ENCODE data around the gene FILIP1. TPM values are rescaled to one million over a fixed set of nuclear protein-coding genes. Genes with fewer than 3 reads are reported as not detected.

The FILIP1 gene
- total and polyA plus RNA-seq, 2 of the 4 experiments (the other 2 are of a cell fraction): under 0.01 to 0.03 TPM

DNA sequence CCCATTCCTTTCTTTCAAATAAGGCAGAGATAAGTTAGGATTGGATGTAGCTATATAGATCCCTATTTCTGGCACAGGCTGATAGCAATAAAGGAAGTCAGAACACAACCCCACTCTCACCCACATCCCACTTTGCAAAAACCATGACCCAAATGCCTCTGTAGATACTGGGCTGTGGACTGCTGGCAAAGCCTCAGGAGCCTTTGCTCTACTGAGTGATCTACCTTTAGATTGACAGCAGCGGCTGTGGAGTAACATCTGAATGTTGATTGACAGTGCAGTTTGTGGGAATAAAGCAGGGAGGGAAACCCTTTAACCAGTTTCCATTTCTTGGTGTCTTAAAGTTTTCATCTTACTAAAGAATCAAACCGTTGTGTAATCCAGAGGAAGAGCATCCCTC is 202.3 kb downstream of the FILIP1 start:
- no peak overlapping the region for H4K5ac ChIP-seq (ENCODE audit: low read depth, low read length)
- no peak overlapping the region for H2BK120ac ChIP-seq (ENCODE audit: low read depth, low read length)
- no peak overlapping the region for H2AFZ ChIP-seq (replicated peaks; ENCODE audit: low read length, poor library complexity)
- no TSS peak for BruUV-seq (replicated peaks)
- no peak overlapping the region for H2BK20ac ChIP-seq (ENCODE audit: low read depth, low read length)
- ATAC-seq (ENCODE audit: low read depth): no peak
- no peaks in the 10 kb centered on the region for H3K79me1 ChIP-seq (ENCODE audit: low read depth in 1 of 2, low read length in 2 of 2)
- no peak overlapping the region for H4K91ac ChIP-seq (ENCODE audit: insufficient read depth, low read depth, low read length)
- no peaks in the 10 kb centered on the region for H3K27me3 ChIP-seq (ENCODE audit: control insufficient read depth, insufficient read depth, low read length)
- no peak overlapping the region for H3K18ac ChIP-seq (ENCODE audit: low read depth, low read length)
- no peak overlapping the region for H3K4me2 ChIP-seq (ENCODE audit: low read depth, low read length)
- DNase-seq: no peak
- H3K56ac ChIP-seq (ENCODE audit: extremely low read depth, insufficient read depth, low read length): no peak overlapping the region
- CTCF ChIA-PET: no interaction called here
- no peak overlapping the region for H3K14ac ChIP-seq (replicated peaks; ENCODE audit: low read depth, low read length)
- H3K9me3 ChIP-seq (ENCODE audit: control insufficient read depth, insufficient read depth, low read length): no peaks in the 10 kb centered on the region
- H3K9me1 ChIP-seq (ENCODE audit: insufficient read depth, low read length): no peaks in the 10 kb centered on the region
- no peaks in the 10 kb centered on the region for H4K20me1 ChIP-seq (ENCODE audit: insufficient read depth, low read length)
- dilution Hi-C loops (cut with HindIII; ENCODE audit: low sequenced_read_pairs, unreplicated experiment) (no loop called here), in situ Hi-C loops (cut with MboI; ENCODE audit: low sequenced_read_pairs) (no loop called here), intact Hi-C loops (cut with micrococcal nuclease) (no loop called here)
- no peak overlapping the region for H3K27ac ChIP-seq (ENCODE audit: insufficient read depth, low read length)
- no peak overlapping the region for H2BK5ac ChIP-seq (ENCODE audit: low read depth, low read length, poor library complexity, severe bottlenecking)
- H4K8ac ChIP-seq (ENCODE audit: low read depth in 2 of 2, low read length in 2 of 2): no peak overlapping the region
- no peak overlapping the region for H3K9ac ChIP-seq (ENCODE audit: low read depth, low read length)
- no peak for TF ChIP-seq BHLHE40 (IDR thresholded peaks at IDR 0.05; ENCODE audit: low read depth, low read length)
- no peak for TF ChIP-seq CHD1 (IDR thresholded peaks at IDR 0.05; ENCODE audit: low read depth, low read length)
- no peak for TF ChIP-seq FOS (IDR thresholded peaks at IDR 0.05; ENCODE audit: low read depth, low read length)
- H2BK15ac ChIP-seq (ENCODE audit: low read depth, low read length): no peak overlapping the region
- no peak overlapping the region for H2AK9ac ChIP-seq (replicated peaks; ENCODE audit: low read depth, low read length, poor library complexity)
- no peaks in the 10 kb centered on the region for H3K36me3 ChIP-seq (ENCODE audit: control insufficient read depth, insufficient read depth, low read length)
- H3K4me3 ChIP-seq (ENCODE audit: insufficient read depth, low read depth, low read length): no peak overlapping the region
- no peak overlapping the region for H3K23ac ChIP-seq (ENCODE audit: low read depth, low read length)
- no peak overlapping the region for H3K4ac ChIP-seq (ENCODE audit: low read depth, low read length)
- POLR2A ChIA-PET (ENCODE audit: unreplicated experiment): no interaction called here
- H2AK5ac ChIP-seq (ENCODE audit: low read depth, low read length): no peak overlapping the region
- no peaks in the 10 kb centered on the region for H3K4me1 ChIP-seq (ENCODE audit: control insufficient read depth, insufficient read depth, low read length)
- no CpG with 5 or more reads among the region's 2 CpGs for WGBS, 2 experiments (ENCODE audit: extremely low coverage in 2 of 2, insufficient read length in 1 of 2)

Measured in IMR-90 (cell line).